GM19452 (cell line): Measurements from ENCODE around the gene ZBTB25.

Source experiments
- ATAC-seq: cut with Tn5 transposase; IDR thresholded peaks from one replicate; pipeline ENCODE4 v1.9.1; 2021; ENCODE audit not compliant: unreplicated experiment

Gene ZBTB25

GRCh38 chr14:64405295-64405694 lies 98.3 kb downstream of the ZBTB25 start:
- no peak for ATAC-seq

- ATAC-seq, result no peak
These were observed 101.7 kb downstream of the ZBTB25 start for GRCh38 chr14:64401949-64402348.

GRCh38 chr14:64400829-64401459 lies 102.7 kb downstream of the ZBTB25 start:
- no peak for ATAC-seq
